ENCODE measurements around the gene TCF7.

The TCF7 gene

GRCh38 chr5:134127988-134128647 is 13.6 kb downstream of the TCF7 start:
- no peak for DNase-seq (ENCODE audit: extremely low read depth, low read depth)
- TF ChIP-seq CTCF (IDR thresholded peaks at IDR 0.05; ENCODE audit: low read depth, low read length), result no peak

- TF ChIP-seq CTCF (IDR thresholded peaks at IDR 0.05; ENCODE audit: low read depth, low read length), result no peak
Observed at GRCh38 chr5:134128648-134128995, 14.1 kb downstream of the TCF7 start.

GRCh38 chr5:134129411-134130238 is 15.1 kb downstream of the TCF7 start:
- DNase-seq (ENCODE audit: extremely low read depth, low read depth), result no peak
- no peak for TF ChIP-seq CTCF (IDR thresholded peaks at IDR 0.05; ENCODE audit: low read depth, low read length)

More at GRCh38 chr5:134128648-134128995, 14.1 kb downstream of the TCF7 start:
- no peak for DNase-seq (ENCODE audit: extremely low read depth, low read depth)

GRCh38 chr5:134130239-134130945 is 15.9 kb downstream of the TCF7 start:
- no peak for TF ChIP-seq CTCF (IDR thresholded peaks at IDR 0.05; ENCODE audit: low read depth, low read length)
- DNase-seq (ENCODE audit: extremely low read depth, low read depth), result no peak

GRCh38 chr5:134131165-134131564 is 16.7 kb downstream of the TCF7 start:
- no peak for TF ChIP-seq CTCF (IDR thresholded peaks at IDR 0.05; ENCODE audit: low read depth, low read length)
- DNase-seq (ENCODE audit: extremely low read depth, low read depth), result no peak

GRCh38 chr5:134131578-134132350 is 17.3 kb downstream of the TCF7 start:
- DNase-seq (ENCODE audit: extremely low read depth, low read depth), result no peak
- TF ChIP-seq CTCF (IDR thresholded peaks at IDR 0.05; ENCODE audit: low read depth, low read length), result no peak
